Measurements from ENCODE around the gene BBS9.

- TF ChIP-seq JUND (IDR thresholded peaks at IDR 0.05): no peak
- no peak for TF ChIP-seq CTCF (IDR thresholded peaks at IDR 0.05; ENCODE audit: low read depth, low read length, missing input control)
- TF ChIP-seq RAD21 (IDR thresholded peaks at IDR 0.05): no peak
These were observed 177.8 kb downstream of the BBS9 start for GRCh38 chr7:33307205-33307604.
